Upper lobe of left lung (tissue), 4 donors: Measurements from ENCODE around the gene HID1.

Source experiments
- POLR2A ChIP-seq, 4 donors: fragments of 450-650 bp; IDR thresholded peaks; one replicate each; pipeline ENCODE4 v1.5.1; 2016 to 2017; ENCODE audit warnings: antibody characterized with exemption in 4 of 4, mild to moderate bottlenecking in 2 of 4
- POLR2AphosphoS5 ChIP-seq, 2 donors: sonication (generic); formaldehyde crosslinking; IDR thresholded peaks; one replicate each; pipeline ENCODE4 v1.5.1; 2017; ENCODE audit warnings: antibody characterized with exemption in 2 of 2
- TF ChIP-seq, protein P1 (sequence below), 6 experiments: fragments of 450-650 bp in 4 of 6; fragments of 200-600 bp in 2 of 6; sonication (generic) in 2 of 6; IDR thresholded peaks; one replicate each; pipeline ENCODE4 v1.5.1; 2016 to 2019; ENCODE audit warnings: antibody characterized with exemption in 6 of 6

DNA sequence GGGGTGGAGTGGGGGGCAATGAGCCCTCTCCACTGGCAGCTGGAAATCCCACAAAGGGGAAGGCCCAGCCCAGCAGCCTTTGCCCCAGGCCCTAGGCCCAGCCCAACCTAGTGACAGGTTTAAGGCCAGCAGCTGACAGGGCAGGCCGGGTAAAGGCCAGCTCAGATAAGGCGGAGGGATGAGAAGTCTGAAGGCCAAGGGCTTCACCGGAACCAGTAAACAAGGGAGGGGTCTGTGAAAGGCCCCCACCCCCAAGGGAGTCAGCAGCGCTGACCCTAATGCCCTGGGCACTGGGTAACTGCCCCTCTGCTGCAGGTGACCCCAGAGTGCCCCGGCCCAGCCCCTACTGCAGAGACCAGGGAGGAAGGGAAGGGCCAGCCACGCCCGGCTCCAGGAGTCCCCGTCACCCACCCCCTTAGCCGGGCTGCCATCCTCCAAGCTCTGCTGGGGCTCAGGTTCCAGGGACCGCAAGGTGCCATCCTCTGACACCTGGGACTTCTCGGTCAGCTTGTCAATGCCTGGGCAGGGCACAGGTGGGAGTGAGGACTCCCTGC is 19.3 kb downstream of the HID1 start:
- TF ChIP-seq, protein P1, sequence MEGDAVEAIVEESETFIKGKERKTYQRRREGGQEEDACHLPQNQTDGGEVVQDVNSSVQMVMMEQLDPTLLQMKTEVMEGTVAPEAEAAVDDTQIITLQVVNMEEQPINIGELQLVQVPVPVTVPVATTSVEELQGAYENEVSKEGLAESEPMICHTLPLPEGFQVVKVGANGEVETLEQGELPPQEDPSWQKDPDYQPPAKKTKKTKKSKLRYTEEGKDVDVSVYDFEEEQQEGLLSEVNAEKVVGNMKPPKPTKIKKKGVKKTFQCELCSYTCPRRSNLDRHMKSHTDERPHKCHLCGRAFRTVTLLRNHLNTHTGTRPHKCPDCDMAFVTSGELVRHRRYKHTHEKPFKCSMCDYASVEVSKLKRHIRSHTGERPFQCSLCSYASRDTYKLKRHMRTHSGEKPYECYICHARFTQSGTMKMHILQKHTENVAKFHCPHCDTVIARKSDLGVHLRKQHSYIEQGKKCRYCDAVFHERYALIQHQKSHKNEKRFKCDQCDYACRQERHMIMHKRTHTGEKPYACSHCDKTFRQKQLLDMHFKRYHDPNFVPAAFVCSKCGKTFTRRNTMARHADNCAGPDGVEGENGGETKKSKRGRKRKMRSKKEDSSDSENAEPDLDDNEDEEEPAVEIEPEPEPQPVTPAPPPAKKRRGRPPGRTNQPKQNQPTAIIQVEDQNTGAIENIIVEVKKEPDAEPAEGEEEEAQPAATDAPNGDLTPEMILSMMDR (IDR thresholded peaks at IDR 0.05), result no peak
- TF ChIP-seq POLR2A (IDR thresholded peaks at IDR 0.05) (no peak), POLR2AphosphoS5 (IDR thresholded peaks at IDR 0.05) (no peak)
